Sigmoid colon (tissue), 4 donors: ENCODE data around the gene EXTL1.

Experiments
- CTCF ChIP-seq, 4 experiments: fragments of 450-650 bp in 3 of 4; fragments of 200-600 bp in 1 of 4; IDR thresholded peaks; one replicate each; pipeline ENCODE4 v1.5.1; 2016 to 2019; ENCODE audit warnings: antibody characterized with exemption in 4 of 4, mild to moderate bottlenecking in 3 of 4, moderate library complexity in 2 of 4
- POLR2AphosphoS5 ChIP-seq, 4 donors: sonication (generic); formaldehyde crosslinking; IDR thresholded peaks; one replicate each; pipeline ENCODE4 v1.6.1; 2017; ENCODE audit warnings: antibody characterized with exemption in 4 of 4

- no peak for TF ChIP-seq CTCF (IDR thresholded peaks at IDR 0.05)
- no peak for TF ChIP-seq POLR2AphosphoS5 (IDR thresholded peaks at IDR 0.05)
Measured at GRCh38 chr1:26016258-26016952, 5.2 kb upstream of the EXTL1 start.
